SHP77 (cell line): Measurements from ENCODE around the gene PNMA3.
"Not testable (repeated sequence)": the region's sequence is repeated elsewhere in the genome, so short reads cannot be mapped to it uniquely, and the experiment has no call there.

Experiments
- DNase-seq, 2 experiments: peaks; one replicate each; lab custom pipeline; 2025; lab: John Stamatoyannopoulos, UW

Gene PNMA3, protein sequence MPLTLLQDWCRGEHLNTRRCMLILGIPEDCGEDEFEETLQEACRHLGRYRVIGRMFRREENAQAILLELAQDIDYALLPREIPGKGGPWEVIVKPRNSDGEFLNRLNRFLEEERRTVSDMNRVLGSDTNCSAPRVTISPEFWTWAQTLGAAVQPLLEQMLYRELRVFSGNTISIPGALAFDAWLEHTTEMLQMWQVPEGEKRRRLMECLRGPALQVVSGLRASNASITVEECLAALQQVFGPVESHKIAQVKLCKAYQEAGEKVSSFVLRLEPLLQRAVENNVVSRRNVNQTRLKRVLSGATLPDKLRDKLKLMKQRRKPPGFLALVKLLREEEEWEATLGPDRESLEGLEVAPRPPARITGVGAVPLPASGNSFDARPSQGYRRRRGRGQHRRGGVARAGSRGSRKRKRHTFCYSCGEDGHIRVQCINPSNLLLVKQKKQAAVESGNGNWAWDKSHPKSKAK

DNA sequence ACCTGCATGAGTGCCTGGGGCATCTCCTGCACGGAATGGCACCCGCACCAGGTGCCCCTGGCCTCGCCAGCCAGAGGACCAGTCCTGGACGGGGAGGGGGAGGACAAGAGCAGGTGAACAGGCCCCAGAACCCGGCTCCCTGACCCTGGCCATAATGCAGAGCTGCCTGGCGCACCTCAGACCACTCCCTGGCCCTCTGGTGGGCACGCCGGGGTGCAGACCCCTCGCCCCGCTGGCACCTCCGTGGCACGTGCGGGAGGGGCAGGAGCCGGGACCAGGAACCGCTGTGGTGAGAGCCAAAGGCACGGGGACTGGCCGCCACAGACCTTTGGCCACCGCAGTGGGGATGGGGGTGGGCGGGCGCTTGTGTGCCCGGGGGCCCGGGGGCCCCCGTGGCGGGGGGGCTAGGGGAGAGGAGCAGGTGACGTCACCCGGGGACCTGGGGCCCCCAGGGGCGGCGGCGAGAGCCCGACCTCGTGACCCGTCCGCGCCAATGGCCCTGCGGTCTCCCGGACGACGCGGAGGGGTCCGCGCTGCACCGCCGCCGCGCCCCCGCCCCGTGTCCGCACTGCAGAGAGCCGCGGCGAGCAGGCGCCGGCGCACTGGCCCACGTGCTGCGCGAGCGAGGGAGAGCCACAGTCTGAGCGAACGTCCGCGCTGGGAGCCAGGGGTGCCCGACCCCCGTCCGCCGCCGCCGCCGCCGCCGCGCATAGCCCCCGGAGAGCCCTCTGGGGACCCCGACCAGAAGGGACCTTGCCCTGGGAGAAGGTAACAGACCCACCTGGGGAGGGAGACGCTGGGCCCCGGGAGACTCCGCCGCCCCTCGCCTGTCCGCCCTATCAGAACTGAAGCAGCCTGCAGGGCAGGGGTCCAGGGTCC lies at the start of gene PNMA3:
TSS of gene PNMA3 (plus strand) at position 600 of the 879 bp plus-strand sequence. CDS start 586 bp downstream, outside the sequence.
- no peak for DNase-seq

DNA sequence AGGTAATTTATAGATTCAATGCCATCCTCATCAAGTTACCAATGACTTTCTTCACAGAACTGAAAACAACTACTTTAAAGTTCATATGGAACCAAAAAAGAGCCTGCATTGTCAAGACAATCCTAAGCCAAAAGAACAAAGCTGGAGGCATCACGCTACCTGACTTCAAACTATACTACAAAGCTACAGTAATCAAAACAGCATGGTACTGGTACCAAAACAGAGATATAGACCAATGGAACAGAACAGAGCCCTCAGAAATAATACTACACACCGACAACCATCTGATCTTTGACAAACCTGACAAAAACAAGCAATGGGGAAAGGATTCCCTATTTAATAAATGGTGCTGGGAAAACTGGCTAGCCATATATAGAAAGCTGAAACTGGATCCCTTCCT lies 39.1 kb upstream of the PNMA3 start:
- not testable (repeated sequence) for DNase-seq

GRCh38 chrX:153019166-153019565 lies 37.1 kb upstream of the PNMA3 start:
- DNase-seq = no peak

DNA sequence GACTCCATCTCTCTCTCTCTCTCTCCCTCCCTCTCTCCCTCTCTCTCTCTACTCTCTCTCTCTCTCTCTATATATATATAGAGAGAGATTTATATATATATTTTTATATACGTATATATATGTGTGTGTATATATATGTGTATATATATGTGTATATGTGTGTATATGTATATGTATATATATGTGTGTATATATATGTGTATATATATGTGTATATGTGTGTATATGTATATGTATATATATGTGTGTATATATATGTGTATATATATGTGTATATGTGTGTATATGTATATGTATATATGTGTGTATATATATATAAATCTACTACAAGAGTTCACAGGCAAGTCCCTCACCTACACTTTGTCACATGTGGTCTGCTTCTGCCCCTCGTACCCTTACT lies 29.8 kb upstream of the PNMA3 start:
- not testable (repeated sequence) for DNase-seq

GRCh38 chrX:153028487-153028886 lies 27.8 kb upstream of the PNMA3 start:
- not testable (repeated sequence) for DNase-seq

DNA sequence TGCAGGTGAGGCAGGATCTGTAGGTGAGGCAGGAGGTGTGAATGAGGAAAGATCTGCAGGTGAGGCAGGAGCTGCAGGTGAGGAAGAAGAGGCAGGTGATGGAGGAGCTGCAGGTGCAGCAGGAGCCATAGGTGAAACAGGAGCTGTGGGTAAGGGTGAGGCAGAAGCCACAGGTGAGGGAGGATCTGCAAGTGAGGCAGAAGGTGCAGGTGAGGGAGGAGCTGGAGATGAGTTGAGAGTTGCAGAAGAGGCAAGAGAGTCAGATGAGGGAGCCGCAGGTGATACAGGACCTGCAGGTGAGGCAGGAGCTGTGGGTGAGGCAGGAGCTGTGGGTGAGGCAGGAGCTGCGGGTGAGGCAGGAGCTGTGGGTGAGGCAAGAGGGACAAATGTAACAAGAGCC lies 27.1 kb upstream of the PNMA3 start:
- DNase-seq = no peak

- no peak for DNase-seq
These were observed 26.4 kb upstream of the PNMA3 start for GRCh38 chrX:153029875-153030274.

GRCh38 chrX:153030801-153031200 lies 25.5 kb upstream of the PNMA3 start:
- DNase-seq = no peak

DNA sequence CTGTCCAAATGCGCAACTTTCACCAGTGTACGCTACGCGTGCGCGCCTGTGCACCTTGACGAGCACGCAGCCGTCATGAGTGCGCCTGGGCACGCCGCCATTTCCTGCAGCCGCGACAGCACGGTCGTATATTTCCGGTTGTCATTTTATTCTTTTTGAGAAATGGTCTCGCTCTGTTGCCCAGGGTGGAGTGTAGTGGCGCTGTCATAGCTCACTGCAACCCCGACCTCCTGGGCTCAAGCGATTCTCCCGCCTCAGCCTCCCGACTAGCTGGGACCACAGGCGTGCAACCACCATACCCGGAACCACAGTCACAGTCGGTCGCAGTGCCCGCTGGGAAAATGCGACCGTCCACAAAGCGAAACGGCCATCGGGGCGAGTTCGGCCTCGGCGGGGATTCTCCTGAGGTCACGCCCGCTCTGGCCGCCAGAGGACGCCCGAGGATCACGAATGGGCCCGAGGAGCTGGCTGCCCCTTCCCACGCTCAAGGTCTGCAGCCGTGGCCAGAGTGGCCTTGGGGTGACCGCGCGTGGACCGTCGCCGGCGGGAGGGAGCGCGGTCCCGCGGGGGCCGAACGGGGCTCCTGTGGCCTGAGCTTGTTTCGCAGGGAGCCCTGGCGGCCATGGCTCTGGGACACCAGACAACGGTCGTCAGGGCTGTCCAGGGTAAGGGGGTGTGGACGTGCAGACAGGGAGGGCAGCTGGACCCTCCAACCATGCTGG lies 23.7 kb upstream of the PNMA3 start:
- peak; percentile 4 for DNase-seq

GRCh38 chrX:153049093-153049492 lies 7.2 kb upstream of the PNMA3 start:
- no peak for DNase-seq

DNA sequence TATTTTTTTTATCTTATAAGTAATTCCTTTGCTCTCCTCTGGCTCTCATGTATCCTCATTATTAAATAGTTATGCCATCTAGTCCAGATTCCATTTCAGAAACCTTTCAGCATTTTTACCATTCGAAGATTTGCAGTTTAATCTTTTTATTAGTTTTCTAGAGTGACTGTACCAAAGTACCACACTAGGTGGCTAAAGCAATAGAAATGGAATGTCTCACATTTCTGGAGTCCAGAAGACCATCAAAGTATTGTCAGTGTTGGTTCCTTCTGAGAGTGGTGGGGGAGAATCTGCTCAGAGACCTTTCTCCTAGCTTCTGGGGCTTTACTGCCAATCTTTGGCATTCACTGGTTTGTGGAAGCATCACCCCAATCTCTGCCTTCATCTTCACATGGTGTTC lies 3.7 kb upstream of the PNMA3 start:
- no peak for DNase-seq

DNA sequence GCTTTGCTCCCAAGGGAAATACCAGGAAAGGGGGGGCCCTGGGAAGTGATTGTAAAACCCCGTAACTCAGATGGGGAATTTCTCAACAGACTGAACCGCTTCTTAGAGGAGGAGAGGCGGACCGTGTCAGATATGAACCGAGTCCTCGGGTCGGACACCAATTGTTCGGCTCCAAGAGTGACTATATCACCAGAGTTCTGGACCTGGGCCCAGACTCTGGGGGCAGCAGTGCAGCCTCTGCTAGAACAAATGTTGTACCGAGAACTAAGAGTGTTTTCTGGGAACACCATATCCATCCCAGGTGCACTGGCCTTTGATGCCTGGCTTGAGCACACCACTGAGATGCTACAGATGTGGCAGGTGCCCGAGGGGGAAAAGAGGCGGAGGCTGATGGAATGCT lies 1.0 kb downstream of the PNMA3 start:
- DNase-seq = no peak

DNA sequence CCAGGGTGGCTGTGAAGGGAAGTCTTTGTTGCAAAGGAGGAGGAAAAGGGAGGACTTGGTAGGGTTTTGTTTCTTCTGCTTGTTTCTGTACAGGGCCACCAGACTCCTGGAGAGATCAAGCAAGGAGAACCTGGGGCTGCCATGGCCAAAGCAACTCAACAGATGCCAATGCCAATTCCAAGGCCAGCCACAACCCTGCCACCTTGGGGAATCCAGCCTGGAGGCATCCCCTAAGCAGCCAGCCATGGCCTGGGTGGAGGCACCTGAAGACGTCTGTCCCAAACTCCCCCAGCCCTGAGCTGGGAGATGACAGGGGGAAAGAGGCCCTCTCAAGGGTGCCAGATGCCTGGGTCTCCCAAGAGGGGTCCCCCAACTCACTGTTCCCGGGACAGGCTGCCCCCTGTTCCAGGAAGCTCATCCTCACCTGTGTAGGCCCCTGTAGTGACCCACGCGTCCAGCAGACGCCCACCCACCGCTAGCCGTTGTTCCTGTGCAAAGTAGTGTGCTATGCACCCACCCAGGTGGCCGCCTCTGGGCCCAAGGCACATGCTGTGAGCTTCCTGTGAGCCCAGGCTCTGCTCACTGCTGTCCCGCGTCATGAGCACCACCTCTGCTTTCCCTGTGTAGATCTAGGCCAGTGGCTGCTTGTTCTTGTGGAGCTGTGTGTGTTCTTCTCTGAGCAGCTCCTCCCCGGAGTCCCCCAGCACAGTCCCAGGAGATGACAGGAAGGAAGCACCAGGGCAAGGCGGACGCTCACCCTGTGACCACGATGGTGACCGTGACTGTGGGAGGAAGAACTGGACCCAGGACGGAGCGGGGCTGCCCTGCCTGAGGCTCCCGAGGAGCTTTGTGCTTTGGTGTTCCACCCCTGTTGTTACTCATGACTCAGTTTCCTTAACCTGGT lies 3.2 kb downstream of the PNMA3 start:
- no peak for DNase-seq

DNA sequence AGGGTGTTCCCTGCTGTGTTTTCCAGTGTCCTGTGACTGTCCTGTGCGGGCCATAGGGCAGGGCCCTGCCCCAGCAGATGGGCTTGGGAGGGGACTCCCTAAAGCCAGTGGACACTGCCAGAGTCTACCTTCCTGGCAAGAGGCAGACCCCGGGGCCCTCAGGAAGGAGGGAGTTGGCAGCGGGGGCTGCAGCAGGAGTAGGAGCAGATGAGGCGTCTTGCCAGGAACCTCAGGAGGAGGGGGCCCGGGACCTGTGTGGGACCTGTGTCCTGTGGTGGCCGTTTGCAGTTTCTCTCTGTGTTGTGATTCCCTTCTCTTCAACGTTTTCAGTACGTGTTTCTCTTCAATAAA lies 3.8 kb downstream of the PNMA3 start:
- DNase-seq = no peak

GRCh38 chrX:153061732-153062131 lies 5.5 kb downstream of the PNMA3 start:
- DNase-seq = no peak

GRCh38 chrX:153063315-153063714 lies 7.0 kb downstream of the PNMA3 start:
- DNase-seq = no peak

DNA sequence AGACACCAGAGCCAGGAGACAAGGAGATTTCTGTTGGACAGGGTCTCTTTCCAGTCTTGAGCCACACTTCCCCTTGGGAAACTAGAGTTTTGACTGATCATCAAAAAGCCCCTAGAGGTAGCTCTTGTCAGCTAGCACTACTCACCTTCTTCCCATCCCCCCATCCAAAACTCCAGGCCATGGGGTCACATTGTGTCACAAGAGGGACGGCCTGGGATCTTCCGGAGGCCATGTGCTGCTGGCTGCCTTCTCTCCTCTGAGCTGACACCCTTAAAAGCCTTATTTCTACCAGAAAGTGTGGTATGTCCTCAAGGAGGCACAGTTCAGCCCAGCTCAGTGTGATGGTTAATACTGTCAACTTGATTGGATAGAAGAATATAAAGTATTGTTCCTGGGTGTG lies 7.8 kb downstream of the PNMA3 start:
- no peak for DNase-seq

GRCh38 chrX:153065389-153065788 lies 9.1 kb downstream of the PNMA3 start:
- DNase-seq = no peak

DNA sequence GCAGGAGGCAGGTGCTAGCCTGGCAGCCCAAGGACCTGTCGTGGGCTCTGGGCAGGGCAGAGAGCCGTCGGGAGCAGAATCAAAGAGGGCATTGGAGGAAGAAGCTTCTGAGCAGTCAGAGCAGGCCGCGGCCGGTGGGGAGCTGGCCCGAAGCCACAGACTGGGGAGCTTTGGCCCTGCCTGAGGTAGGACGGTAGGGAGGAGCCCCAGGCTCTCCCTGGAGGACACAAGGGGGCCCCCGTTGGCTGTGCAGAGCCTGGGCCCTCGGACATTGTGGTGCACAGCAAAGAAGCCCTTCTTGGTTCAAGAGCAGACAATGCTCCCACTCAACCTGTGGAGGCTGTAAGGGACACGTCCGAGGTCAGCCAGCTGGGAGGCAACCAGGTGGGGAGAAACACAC lies 10.1 kb downstream of the PNMA3 start:
- not testable (repeated sequence) for DNase-seq

GRCh38 chrX:153071909-153072583 lies 15.8 kb downstream of the PNMA3 start, which contains the start of gene PNMA6A:
Gene PNMA6A, plus strand, starts transcription at chrX:153072454. Its CDS starts 609 bp downstream, at chrX:153073063.
- not testable (repeated sequence) for DNase-seq

DNA sequence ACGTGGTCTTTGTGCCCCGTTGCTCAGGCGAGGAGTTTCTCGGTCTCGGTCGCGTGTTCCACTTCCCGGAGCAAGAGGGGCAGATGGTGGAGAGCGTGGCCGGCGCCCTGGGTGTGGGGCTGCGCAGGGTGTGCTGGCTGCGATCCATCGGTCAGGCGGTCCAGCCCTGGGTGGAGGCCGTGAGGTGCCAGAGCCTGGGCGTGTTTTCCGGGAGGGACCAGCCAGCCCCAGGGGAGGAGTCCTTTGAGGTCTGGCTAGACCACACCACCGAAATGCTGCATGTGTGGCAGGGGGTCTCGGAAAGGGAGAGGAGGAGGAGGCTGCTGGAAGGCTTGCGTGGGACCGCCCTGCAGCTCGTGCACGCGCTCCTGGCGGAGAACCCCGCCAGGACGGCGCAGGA lies 17.1 kb downstream of the PNMA3 start:
- not testable (repeated sequence) for DNase-seq
